Gastrocnemius medialis (tissue), 4 donors: ENCODE measurements around the gene IL13RA2.

ENCODE experiments used
- CTCF ChIP-seq, 5 experiments: fragments of 450-650 bp in 3 of 5; fragments of 200-600 bp in 2 of 5; sonication (generic) in 2 of 5; IDR thresholded peaks in 4 of 5; conservative IDR thresholded peaks in 1 of 5; 1 replicate in 4 of 5; 2 replicates in 1 of 5; pipeline ENCODE4 v1.5.1; 2016 to 2019; ENCODE audit warnings: antibody characterized with exemption in 5 of 5, mild to moderate bottlenecking in 3 of 5, moderate library complexity in 3 of 5
- POLR2A ChIP-seq, 2 donors: fragments of 450-650 bp; IDR thresholded peaks; one replicate each; pipeline ENCODE4 v1.6.1; 2017; ENCODE audit warnings: antibody characterized with exemption in 2 of 2, mild to moderate bottlenecking in 2 of 2, moderate library complexity in 2 of 2

DNA sequence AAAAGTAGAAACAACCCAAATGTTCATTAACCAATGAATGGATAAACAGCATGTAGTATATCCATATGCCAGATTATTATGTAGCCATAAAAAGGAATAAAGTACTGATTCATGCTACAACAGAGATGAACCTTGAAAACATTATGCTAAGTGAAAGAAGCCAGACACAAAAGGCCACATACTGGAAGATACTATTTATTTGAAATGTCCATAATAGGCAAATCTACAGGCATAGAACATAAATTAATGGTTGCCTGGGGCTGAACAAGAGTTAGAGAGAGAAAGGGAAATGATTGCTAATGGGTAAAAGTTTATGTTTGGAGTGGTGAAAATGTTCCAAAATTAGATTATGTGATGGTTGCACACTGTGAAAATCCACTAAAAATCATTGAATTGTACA, 44.4 kb downstream of the IL13RA2 start:
- no peak for TF ChIP-seq CTCF (IDR thresholded peaks at IDR 0.05 in 4 of 5, conservative IDR thresholded peaks at IDR 0.05 in 1 of 5)
- TF ChIP-seq POLR2A (IDR thresholded peaks at IDR 0.05): no peak
